NB4 (cell line): ENCODE results near the gene SCLY.
A peak's percentile ranks its signal among the peaks of the same experiment; 100 is the strongest.

ENCODE experiments used
- CTCF ChIP-seq: IDR thresholded peaks from one replicate; pipeline ENCODE4 v1.5.1; 2012; ENCODE audit warnings: low read depth, low read length
- MYC ChIP-seq: IDR thresholded peaks from 2 replicates; pipeline ENCODE4 v1.6.1; 2011; ENCODE audit warnings: low read depth, low read length
- POLR2A ChIP-seq: IDR thresholded peaks from 2 replicates; pipeline ENCODE4 v1.6.1; 2011; ENCODE audit warnings: mild to moderate bottlenecking; ENCODE audit not compliant: insufficient read length; ENCODE audit errors: extremely low read depth
- TF ChIP-seq, protein P1 (sequence below): IDR thresholded peaks from 2 replicates; pipeline ENCODE4 v1.6.1; 2011; ENCODE audit warnings: low read depth, low read length

GRCh38 chr2:238060542-238061314 is at the start of gene SCLY:
- TF ChIP-seq MYC: peak; percentile 38; the same call in 1 of the 2 replicates
- TF ChIP-seq POLR2A: peak; percentile 79
- no peak for TF ChIP-seq CTCF
- TF ChIP-seq, protein P1, sequence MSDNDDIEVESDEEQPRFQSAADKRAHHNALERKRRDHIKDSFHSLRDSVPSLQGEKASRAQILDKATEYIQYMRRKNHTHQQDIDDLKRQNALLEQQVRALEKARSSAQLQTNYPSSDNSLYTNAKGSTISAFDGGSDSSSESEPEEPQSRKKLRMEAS: no peak
